HepG2 (cell line): ENCODE measurements around the gene CAMSAP1. TPM values are rescaled to one million over a fixed set of nuclear protein-coding genes. Genes with fewer than 3 reads are reported as not detected.
"Not testable (repeated sequence)": the region's sequence is repeated elsewhere in the genome, so short reads cannot be mapped to it uniquely, and the experiment has no call there.

Experiments used
- ATAC-seq: fragments of 200-7000 bp; cut with Tn5 transposase; 3 replicates; pipeline ENCODE4 v1.9.1; 2020; ENCODE audit warnings: mild to moderate bottlenecking, moderate library complexity
- BruUV-seq: library from RNA; stranded (reverse); fragments of 400-500 nt; replicated peaks from 2 replicates; lab custom pipeline; 2021; lab: Mats Ljungman, UMichigan
- CTCF ChIA-PET: fragments of 300-600 bp; formaldehyde crosslinking; extraction: SDS; loops from one replicate; lab custom pipeline; 2021; ENCODE audit warnings: low total read pairs, inconsistent platforms, low intra/inter-chr PET ratio; lab: Yijun Ruan, JAX
- POLR2A ChIA-PET: fragments of 350-600 bp; sonication (Branson Sonifier 250); formaldehyde crosslinking; loops from one replicate; lab custom pipeline; 2020; ENCODE audit warnings: antibody characterized with exemption, inconsistent platforms; lab: Yijun Ruan, JAX
- DNase-seq: peaks from one replicate; pipeline ENCODE4 v3.0.0-alpha.2; 2015; ENCODE audit warnings: low spot score
- FAIRE-seq: peaks from 3 replicates; lab custom pipeline; 2011; peaks lifted over from hg19 to GRCh38; lab: Jason Lieb, UNC
- H2AFZ ChIP-seq: one replicate; pipeline ENCODE4 v1.6.1; 2011; ENCODE audit warnings: low read length, inconsistent platforms
- H3K27ac ChIP-seq: fragments of 300-600 bp; 3 replicates; pipeline ENCODE4 v1.8.0; 2011; ENCODE audit warnings: mixed run types, mild to moderate bottlenecking, mixed read lengths, low read length, inconsistent platforms; ENCODE audit not compliant: insufficient read depth; ENCODE audit errors: extremely low read length
- H3K27me3 ChIP-seq, 2 experiments: fragments of 200-600 bp in 1 of 2; 2 replicates in 1 of 2; 3 replicates in 1 of 2; pipeline versions ENCODE4 v1.6.0 to v1.8.0; 2011; ENCODE audit warnings: low read length in 2 of 2, mild to moderate bottlenecking in 2 of 2, moderate library complexity in 2 of 2, inconsistent platforms in 1 of 2; ENCODE audit not compliant: insufficient read depth in 2 of 2, control insufficient read depth in 1 of 2
- H3K36me3 ChIP-seq, 2 experiments: fragments of 200-600 bp in 1 of 2; replicated peaks in 1 of 2; 2 replicates in 1 of 2; 3 replicates in 1 of 2; pipeline versions ENCODE4 v1.5.1 to v1.8.0; 2011; ENCODE audit warnings: low read length in 2 of 2, inconsistent platforms in 1 of 2; ENCODE audit not compliant: insufficient read depth in 2 of 2, control insufficient read depth in 1 of 2
- H3K4me1 ChIP-seq: 2 replicates; pipeline ENCODE4 v1.5.1; 2012; ENCODE audit warnings: low read length, inconsistent platforms; ENCODE audit not compliant: insufficient read depth
- H3K4me2 ChIP-seq: 2 replicates; pipeline ENCODE4 v1.6.0; 2011; ENCODE audit warnings: low read depth, low read length, inconsistent platforms
- H3K4me3 ChIP-seq, 3 experiments: fragments of 200-600 bp in 1 of 3; sonication (generic), shearing (Covaris generic) in 1 of 3; replicated peaks in 1 of 3; 2 replicates each; pipeline ENCODE4 v1.5.1; 2011 to 2016; ENCODE audit warnings: low read length in 3 of 3, inconsistent platforms in 2 of 3, low read depth in 2 of 3, mild to moderate bottlenecking in 2 of 3, control low read depth in 1 of 3, mixed read lengths in 1 of 3; ENCODE audit not compliant: insufficient read depth in 1 of 3
- H3K79me2 ChIP-seq: one replicate; pipeline ENCODE4 v1.6.1; 2011; ENCODE audit warnings: low read length, inconsistent platforms; ENCODE audit not compliant: insufficient read depth
- H3K9ac ChIP-seq: 2 replicates; pipeline ENCODE4 v1.6.0; 2011; ENCODE audit warnings: mild to moderate bottlenecking, low read depth, low read length, inconsistent platforms; ENCODE audit not compliant: insufficient read depth
- H3K9me3 ChIP-seq: 2 replicates; pipeline ENCODE4 v1.5.1; 2012; ENCODE audit warnings: mild to moderate bottlenecking, low read length
- H4K20me1 ChIP-seq: 2 replicates; pipeline ENCODE4 v1.6.0; 2011; ENCODE audit warnings: inconsistent platforms, mild to moderate bottlenecking, low read length, moderate library complexity; ENCODE audit not compliant: insufficient read depth
- DNMT3B ChIP-seq: conservative IDR thresholded peaks from 2 replicates; pipeline ENCODE4 v1.6.1; 2016; ENCODE audit warnings: missing biosample characterization, control low read depth
- ELF3 ChIP-seq: IDR thresholded peaks from 2 replicates; pipeline ENCODE4 v1.6.1; 2016; ENCODE audit warnings: missing genetic modification reagents, missing compliant biosample characterization
- REST ChIP-seq, 2 experiments: IDR thresholded peaks; 2 replicates each; pipeline ENCODE4 v1.6.1; 2011 to 2012; ENCODE audit warnings: low read length in 2 of 2, borderline replicate concordance in 1 of 2, low read depth in 1 of 2, mild to moderate bottlenecking in 1 of 2, moderate library complexity in 1 of 2
- ZNF816 ChIP-seq: sonication (generic); formaldehyde crosslinking; IDR thresholded peaks from 2 replicates; pipeline ENCODE4 v1.8.0; 2022; ENCODE audit warnings: missing genetic modification reagents, mild to moderate bottlenecking, borderline replicate concordance
- WGBS: methylation state at CpG from one replicate; pipeline ENCODE4 v1.1.6; 2017; ENCODE audit warnings: low lambda C conversion rate; 5-methylcytosine and 5-hydroxymethylcytosine counted together
- in situ Hi-C: cut with HindIII; loops from 2 replicates; pipeline ENCODE4 v1.10.0; 2017; ENCODE audit warnings: low pct_unique_long_range_greater_than_20kb; ENCODE audit not compliant: extremely low pct_ligation_motif_present
- intact Hi-C: fragments of 100-400 bp; cut with micrococcal nuclease; formaldehyde crosslinking; loops from one replicate; pipeline ENCODE4 v1.10.0; 2022; ENCODE audit not compliant: unreplicated experiment
- polyA plus RNA-seq, 8 experiments: library from polyadenylated mRNA; depleted of rRNA in 3 of 8; stranded (reverse) in 7 of 8; unstranded in 1 of 8; fragments of >200 nt; fragmentation: Illumina TruSeq in 4 of 8; extraction: Trizol in 4 of 8; gene quantifications; 2 replicates each; pipeline versions ENCODE4 v1.2.1 to v1.2.3, GENCODE V29; 2011 to 2016; ENCODE audit warnings: low read depth in 4 of 8, missing spikeins in 1 of 8, mixed read lengths in 1 of 8; ENCODE audit not compliant: insufficient read depth in 1 of 8
- total RNA-seq, 5 experiments: library from RNA; depleted of rRNA; stranded (reverse); fragments of >200 nt; fragmentation: Illumina TruSeq; extraction: Trizol; gene quantifications; 2 replicates each; pipeline ENCODE4 v1.2.3, GENCODE V29; 2016; ENCODE audit warnings: low read depth in 1 of 5

Gene CAMSAP1
- total and polyA plus RNA-seq, 2 of the 13 experiments (the other 11 are each of a cell fraction or from before 2014, with no cell fraction given), result 3.8 to 12.4 TPM

- TF ChIP-seq REST (IDR thresholded peaks at IDR 0.05; ENCODE audit: borderline replicate concordance in 1 of 2, low read depth in 1 of 2, low read length in 2 of 2) (no peak), ZNF816 (CRISPR knock-in tag) (no peak), DNMT3B (no peak), ELF3 (no peak)
These were observed 7.6 kb upstream of the CAMSAP1 start (continued) for GRCh38 chr9:135914921-135915320.

- H3K9ac ChIP-seq, H3K27me3 ChIP-seq, H4K20me1 ChIP-seq, H3K27ac ChIP-seq, H2AFZ ChIP-seq, DNase-seq, intact Hi-C loops, BruUV-seq, ATAC-seq, in situ Hi-C loops, CTCF ChIA-PET, POLR2A ChIA-PET, FAIRE-seq, H3K4me3 ChIP-seq, H3K4me2 ChIP-seq: not testable (repeated sequence)
- Histone ChIP-seq H3K4me1 (peaks cover 24% of the 10 kb centered on the region), H3K36me3 (peaks cover 5 to 31% of the 10 kb centered on the region in 2 experiments), H3K9me3 (peaks cover 16% of the 10 kb centered on the region), H3K79me2 (peaks cover 20% of the 10 kb centered on the region)
- WGBS, result 94% methylated on average over 9 of the region's 9 CpGs
These were observed 3.9 kb upstream of the CAMSAP1 start for GRCh38 chr9:135911233-135911632.
